ENCODE results near the gene AFF1. TPM values are rescaled to one million over a fixed set of nuclear protein-coding genes. Genes with fewer than 3 reads are reported as not detected.
A peak's percentile ranks its signal among the peaks of the same experiment; 100 is the strongest.

AFF1 gene
- total RNA-seq, 2 experiments from 2014 or later = 28.7 to 69.7 TPM

DNA sequence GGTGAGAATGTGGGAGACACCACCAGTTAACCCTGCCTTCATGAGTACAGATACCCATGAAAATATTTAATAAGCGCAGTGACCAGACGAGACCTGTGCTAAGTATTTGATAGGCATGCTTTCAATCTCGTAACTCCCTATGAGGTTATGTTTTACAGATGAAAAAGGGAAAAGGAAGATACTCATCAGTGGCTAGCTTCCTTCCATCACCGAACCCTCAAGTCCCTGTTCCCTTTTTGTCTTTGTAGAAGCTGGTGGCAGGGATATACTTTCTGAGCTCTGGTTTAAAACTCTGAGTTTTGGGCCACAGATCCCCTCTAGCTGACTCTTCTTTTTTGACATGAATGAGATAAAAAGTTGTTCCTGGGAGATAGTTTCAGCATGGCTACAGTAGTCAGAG lies 26.3 kb downstream of the AFF1 start:
- H3K27ac ChIP-seq (ENCODE audit: low read depth, low read length, poor library complexity, severe bottlenecking) = peak overlapping the region; percentile 100
- peak; percentile 64 for DNase-seq (ENCODE audit: low spot score)
- peaks cover 96% of the 10 kb centered on the region for H3K4me1 ChIP-seq (ENCODE audit: insufficient read depth, low read length, poor library complexity, severe bottlenecking)
- H3K9me3 ChIP-seq (ENCODE audit: low read length) = no peaks in the 10 kb centered on the region
- H3K79me2 ChIP-seq (ENCODE audit: insufficient read depth, low read depth, low read length) = peaks cover 85% of the 10 kb centered on the region
- TF ChIP-seq, protein P1, sequence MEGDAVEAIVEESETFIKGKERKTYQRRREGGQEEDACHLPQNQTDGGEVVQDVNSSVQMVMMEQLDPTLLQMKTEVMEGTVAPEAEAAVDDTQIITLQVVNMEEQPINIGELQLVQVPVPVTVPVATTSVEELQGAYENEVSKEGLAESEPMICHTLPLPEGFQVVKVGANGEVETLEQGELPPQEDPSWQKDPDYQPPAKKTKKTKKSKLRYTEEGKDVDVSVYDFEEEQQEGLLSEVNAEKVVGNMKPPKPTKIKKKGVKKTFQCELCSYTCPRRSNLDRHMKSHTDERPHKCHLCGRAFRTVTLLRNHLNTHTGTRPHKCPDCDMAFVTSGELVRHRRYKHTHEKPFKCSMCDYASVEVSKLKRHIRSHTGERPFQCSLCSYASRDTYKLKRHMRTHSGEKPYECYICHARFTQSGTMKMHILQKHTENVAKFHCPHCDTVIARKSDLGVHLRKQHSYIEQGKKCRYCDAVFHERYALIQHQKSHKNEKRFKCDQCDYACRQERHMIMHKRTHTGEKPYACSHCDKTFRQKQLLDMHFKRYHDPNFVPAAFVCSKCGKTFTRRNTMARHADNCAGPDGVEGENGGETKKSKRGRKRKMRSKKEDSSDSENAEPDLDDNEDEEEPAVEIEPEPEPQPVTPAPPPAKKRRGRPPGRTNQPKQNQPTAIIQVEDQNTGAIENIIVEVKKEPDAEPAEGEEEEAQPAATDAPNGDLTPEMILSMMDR (conservative IDR thresholded peaks at IDR 0.05; ENCODE audit: low read length) = no peak
- no peak for TF ChIP-seq EZH2phosphoT487 (IDR thresholded peaks at IDR 0.05; ENCODE audit: borderline replicate concordance, low read depth, low read length)
- BruUV-seq (replicated peaks) = TSS peak; percentile 99
- peaks cover 13% of the 10 kb centered on the region; the same call in 1 of the 2 replicates for H4K20me1 ChIP-seq (ENCODE audit: insufficient read depth, low read length)
- H3K4me2 ChIP-seq (ENCODE audit: low read length) = peak overlapping the region; percentile 88
- POLR2A ChIA-PET = interaction anchor here (0.5 to 5.2 kb wide), 12 partner anchors 10 to 63 kb away, joined by 3 to 125 read pairs (median 16); partner anchors contain the start of gene AFF1
- H2AFZ ChIP-seq (ENCODE audit: low read length) = peak overlapping the region; percentile 58; the same call in 1 of the 2 replicates
- peaks cover 13% of the 10 kb centered on the region for H3K36me3 ChIP-seq (ENCODE audit: insufficient read depth, low read length)
- no peaks in the 10 kb centered on the region for H3K9me2 ChIP-seq (ENCODE audit: insufficient read depth, low read length)
- H3K4me3 ChIP-seq (ENCODE audit: low read depth, low read length, poor library complexity, severe bottlenecking) = peak overlapping the region; percentile 60
- intact Hi-C loops (cut with micrococcal nuclease; ENCODE audit: unreplicated experiment) = loop anchor here (1.0 kb wide), 4 partner anchors 22 to 45 kb away; partner anchors contain the start of gene AFF1
- CTCF ChIA-PET (ENCODE audit: unreplicated experiment) = interaction anchor here (0.5 to 1.6 kb wide), 5 partner anchors 10 to 35 kb away, joined by 3 to 7 read pairs (median 4); partner anchors contain the start of gene AFF1

- Histone ChIP-seq H3K79me2 (ENCODE audit: insufficient read depth, low read depth, low read length) (peaks cover 85% of the 10 kb centered on the region), H3K4me3 (ENCODE audit: low read depth, low read length, poor library complexity, severe bottlenecking) (peak overlapping the region; percentile 61), H3K36me3 (ENCODE audit: insufficient read depth, low read length) (peaks cover 7% of the 10 kb centered on the region), H3K4me2 (ENCODE audit: low read length) (peak overlapping the region; percentile 88), H3K9me3 (ENCODE audit: low read length) (no peaks in the 10 kb centered on the region), H4K20me1 (ENCODE audit: insufficient read depth, low read length) (peaks cover 14% of the 10 kb centered on the region; the same call in 1 of the 2 replicates), H3K9me2 (ENCODE audit: insufficient read depth, low read length) (no peaks in the 10 kb centered on the region), H2AFZ (ENCODE audit: low read length) (no peak overlapping the region), H3K4me1 (ENCODE audit: insufficient read depth, low read length, poor library complexity, severe bottlenecking) (peaks cover 96% of the 10 kb centered on the region), H3K27ac (ENCODE audit: low read depth, low read length, poor library complexity, severe bottlenecking) (peak overlapping the region; percentile 100)
- BruUV-seq (replicated peaks) = TSS peak; percentile 91
- CTCF ChIA-PET (ENCODE audit: unreplicated experiment) = interaction anchor here (0.6 to 1.6 kb wide), 3 partner anchors 10 to 33 kb away, joined by 3 to 7 read pairs (median 4); no protein-coding TSS in a partner anchor
- no peak for TF ChIP-seq EZH2phosphoT487 (IDR thresholded peaks at IDR 0.05; ENCODE audit: borderline replicate concordance, low read depth, low read length)
- POLR2A ChIA-PET = interaction anchor here (0.6 to 5.2 kb wide), 10 partner anchors 8 to 44 kb away, joined by 3 to 125 read pairs (median 23); partner anchors contain the start of gene AFF1
- peak; percentile 95 for DNase-seq (ENCODE audit: low spot score)
- intact Hi-C loops (cut with micrococcal nuclease; ENCODE audit: unreplicated experiment) = loop anchor here (1.0 kb wide), 4 partner anchors 22 to 45 kb away; partner anchors contain the start of gene AFF1
Measured at GRCh38 chr4:86961605-86962295, 26.9 kb downstream of the AFF1 start.

DNA sequence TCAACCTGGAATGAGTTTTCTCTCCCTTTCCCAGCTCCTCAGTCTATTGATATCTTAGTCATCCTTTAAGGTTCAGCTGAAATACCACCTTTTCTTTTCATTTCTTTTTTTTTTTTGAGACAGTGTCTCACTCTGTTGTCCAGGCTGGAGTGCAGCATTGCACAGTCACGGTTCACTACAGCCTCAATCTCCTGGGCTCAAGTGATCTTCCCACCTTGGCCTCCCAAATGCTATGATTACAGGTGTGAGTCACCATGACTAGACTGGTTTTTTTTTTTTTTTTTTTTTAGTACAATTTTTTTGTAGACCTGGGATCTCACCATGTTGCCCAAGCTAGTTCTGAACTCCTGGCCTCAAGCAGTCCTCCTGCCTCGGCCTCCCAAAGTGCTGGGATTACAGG lies 28.9 kb downstream of the AFF1 start:
- H3K36me3 ChIP-seq (ENCODE audit: insufficient read depth, low read length) = peaks cover 5% of the 10 kb centered on the region; the same call in 1 of the 2 replicates
- peaks cover 87% of the 10 kb centered on the region for H3K79me2 ChIP-seq (ENCODE audit: insufficient read depth, low read depth, low read length)
- no peak for DNase-seq (ENCODE audit: low spot score)
- no TSS peak for BruUV-seq (replicated peaks)
- no peak for TF ChIP-seq EZH2phosphoT487 (IDR thresholded peaks at IDR 0.05; ENCODE audit: borderline replicate concordance, low read depth, low read length)
- TF ChIP-seq, protein P1 (conservative IDR thresholded peaks at IDR 0.05; ENCODE audit: low read length) = no peak
- intact Hi-C loops (cut with micrococcal nuclease; ENCODE audit: unreplicated experiment) = no loop called here
- H3K27ac ChIP-seq (ENCODE audit: low read depth, low read length, poor library complexity, severe bottlenecking) = peak overlapping the region; percentile 100
- CTCF ChIA-PET (ENCODE audit: unreplicated experiment) = interaction anchor here (0.6 kb wide), 1 partner anchor 41 kb away, joined by 3 read pairs; no protein-coding TSS in a partner anchor
- H3K4me1 ChIP-seq (ENCODE audit: insufficient read depth, low read length, poor library complexity, severe bottlenecking) = peaks cover 95% of the 10 kb centered on the region
- H3K4me2 ChIP-seq (ENCODE audit: low read length) = peak overlapping the region; percentile 88
- H3K9me3 ChIP-seq (ENCODE audit: low read length) = no peaks in the 10 kb centered on the region
- peaks cover 20% of the 10 kb centered on the region; the same call in 1 of the 2 replicates for H4K20me1 ChIP-seq (ENCODE audit: insufficient read depth, low read length)
- H2AFZ ChIP-seq (ENCODE audit: low read length) = no peak overlapping the region
- no peak overlapping the region for H3K4me3 ChIP-seq (ENCODE audit: low read depth, low read length, poor library complexity, severe bottlenecking)
- no peaks in the 10 kb centered on the region for H3K9me2 ChIP-seq (ENCODE audit: insufficient read depth, low read length)
- POLR2A ChIA-PET = interaction anchor here (0.7 to 5.2 kb wide), 11 partner anchors 8 to 46 kb away, joined by 3 to 125 read pairs (median 4); partner anchors contain the start of gene AFF1
